Prostate gland (tissue), 2 donors: ENCODE data around the gene GRK1. TPM values are rescaled to one million over a fixed set of nuclear protein-coding genes. Genes with fewer than 3 reads are reported as not detected.

Source experiments
- DNase-seq: peaks from one replicate; pipeline ENCODE4 v3.0.0-alpha.2; 2019; ENCODE audit warnings: low spot score
- H3K27ac ChIP-seq, 2 donors: fragments of 200-600 bp; sonication (generic); 2 replicates each; pipeline ENCODE4 v1.5.1; 2017 to 2019
- H3K27me3 ChIP-seq: fragments of 200-600 bp; sonication (generic); replicated peaks from 2 replicates; pipeline ENCODE4 v1.5.1; 2019; ENCODE audit not compliant: insufficient read depth
- H3K36me3 ChIP-seq, 2 donors: fragments of 200-600 bp; sonication (generic); 1 replicate in 1 of 2; 2 replicates in 1 of 2; pipeline versions ENCODE4 v1.5.1 to v1.8.1; 2017 to 2019
- H3K4me1 ChIP-seq: fragments of 200-600 bp; sonication (generic); replicated peaks from 2 replicates; pipeline ENCODE4 v1.5.1; 2019
- H3K4me3 ChIP-seq, 2 donors: fragments of 200-600 bp; sonication (generic); 2 replicates each; pipeline ENCODE4 v1.5.1; 2017 to 2019
- H3K9me3 ChIP-seq: fragments of 200-600 bp; sonication (generic); 2 replicates; pipeline ENCODE4 v1.5.1; 2017
- POLR2A ChIP-seq: fragments of 450-650 bp; IDR thresholded peaks from one replicate; pipeline ENCODE4 v1.6.1; 2016; ENCODE audit warnings: antibody characterized with exemption, mild to moderate bottlenecking
- POLR2AphosphoS5 ChIP-seq: sonication (generic); formaldehyde crosslinking; IDR thresholded peaks from one replicate; pipeline ENCODE4 v1.6.1; 2017; ENCODE audit warnings: antibody characterized with exemption
- WGBS: methylation state at CpG from one replicate; pipeline ENCODE4 v1.1.5; 2018; 5-methylcytosine and 5-hydroxymethylcytosine counted together
- intact Hi-C: fragments of 100-400 bp; cut with DNase I; formaldehyde crosslinking; loops from one replicate; pipeline ENCODE4 v1.14.2; 2022
- total RNA-seq, 2 donors: library from RNA; depleted of rRNA; stranded (reverse); fragments of >200 nt; gene quantifications; one replicate each; pipeline ENCODE4 v1.1.0, GENCODE V29; 2016
- TF ChIP-seq, protein P1 (sequence below), 4 experiments: fragments of 200-600 bp in 2 of 4; fragments of 450-650 bp in 2 of 4; sonication (generic) in 2 of 4; IDR thresholded peaks; 1 replicate in 3 of 4; 2 replicates in 1 of 4; pipeline ENCODE4 v1.5.1; 2016 to 2019; ENCODE audit warnings: antibody characterized with exemption in 4 of 4, mild to moderate bottlenecking in 2 of 4, moderate library complexity in 2 of 4

GRK1 gene
- total RNA-seq, 2 donors from 2014 or later, result 0.23 TPM; not detected in 1

DNA sequence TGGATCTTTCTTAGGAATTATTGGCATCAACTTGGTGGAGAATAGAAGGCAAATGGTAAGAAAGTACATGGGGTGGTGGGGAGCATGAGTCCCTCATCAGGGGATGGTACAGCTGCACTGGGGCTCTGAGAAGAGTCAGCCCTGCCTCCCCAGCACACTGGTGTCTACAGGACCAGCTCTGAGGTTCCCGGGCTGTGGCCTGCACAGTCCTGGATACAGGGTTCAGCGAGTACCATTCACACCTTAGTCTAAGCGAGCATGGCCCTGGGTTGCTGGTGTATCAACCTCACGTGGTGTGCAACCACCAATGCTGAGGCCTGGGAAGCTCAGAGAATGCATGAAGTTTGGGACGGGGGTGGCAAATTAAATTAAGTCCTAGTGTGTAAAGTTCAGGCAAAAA, 102.1 kb downstream of the GRK1 start:
- Histone ChIP-seq H3K27me3 (no peaks in the 10 kb centered on the region), H3K4me3 (no peak overlapping the region), H3K27ac (no peak overlapping the region), H3K4me1 (no peaks in the 10 kb centered on the region), H3K36me3 (no peaks in the 10 kb centered on the region), H3K9me3 (no peaks in the 10 kb centered on the region)
- 79% methylated on average over 5 of the region's 5 CpGs for WGBS
- intact Hi-C loops, result no loop called here
- TF ChIP-seq, protein P1, sequence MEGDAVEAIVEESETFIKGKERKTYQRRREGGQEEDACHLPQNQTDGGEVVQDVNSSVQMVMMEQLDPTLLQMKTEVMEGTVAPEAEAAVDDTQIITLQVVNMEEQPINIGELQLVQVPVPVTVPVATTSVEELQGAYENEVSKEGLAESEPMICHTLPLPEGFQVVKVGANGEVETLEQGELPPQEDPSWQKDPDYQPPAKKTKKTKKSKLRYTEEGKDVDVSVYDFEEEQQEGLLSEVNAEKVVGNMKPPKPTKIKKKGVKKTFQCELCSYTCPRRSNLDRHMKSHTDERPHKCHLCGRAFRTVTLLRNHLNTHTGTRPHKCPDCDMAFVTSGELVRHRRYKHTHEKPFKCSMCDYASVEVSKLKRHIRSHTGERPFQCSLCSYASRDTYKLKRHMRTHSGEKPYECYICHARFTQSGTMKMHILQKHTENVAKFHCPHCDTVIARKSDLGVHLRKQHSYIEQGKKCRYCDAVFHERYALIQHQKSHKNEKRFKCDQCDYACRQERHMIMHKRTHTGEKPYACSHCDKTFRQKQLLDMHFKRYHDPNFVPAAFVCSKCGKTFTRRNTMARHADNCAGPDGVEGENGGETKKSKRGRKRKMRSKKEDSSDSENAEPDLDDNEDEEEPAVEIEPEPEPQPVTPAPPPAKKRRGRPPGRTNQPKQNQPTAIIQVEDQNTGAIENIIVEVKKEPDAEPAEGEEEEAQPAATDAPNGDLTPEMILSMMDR (IDR thresholded peaks at IDR 0.05), result no peak
- no peak for TF ChIP-seq POLR2AphosphoS5
- no peak for TF ChIP-seq POLR2A
- DNase-seq, result no peak

DNA sequence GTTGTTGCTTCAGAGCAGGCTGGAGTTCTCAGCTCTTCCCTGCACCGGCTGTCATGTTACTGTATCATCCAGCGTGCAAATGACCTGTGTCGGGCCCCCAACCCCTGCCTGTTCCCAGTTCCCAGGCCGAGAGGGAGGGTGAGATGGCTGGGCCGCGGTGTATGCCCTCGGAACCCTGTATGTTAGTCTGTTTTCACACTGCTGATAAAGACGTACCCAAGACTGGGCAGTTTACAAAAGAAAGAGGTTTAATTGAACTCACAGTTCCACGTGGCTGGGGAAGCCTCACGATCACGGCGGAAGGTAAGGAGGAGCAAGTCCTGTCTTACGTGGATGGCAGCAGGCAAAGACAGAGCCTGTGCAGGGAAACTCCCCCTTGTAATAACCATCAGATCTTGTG, 102.9 kb downstream of the GRK1 start:
- intact Hi-C loops, result no loop called here
- Histone ChIP-seq H3K9me3 (no peaks in the 10 kb centered on the region), H3K27me3 (no peaks in the 10 kb centered on the region), H3K4me3 (no peak overlapping the region), H3K27ac (no peak overlapping the region), H3K4me1 (no peaks in the 10 kb centered on the region), H3K36me3 (no peaks in the 10 kb centered on the region)
- DNase-seq, result no peak
- 59% methylated on average over 13 of the region's 13 CpGs for WGBS
- TF ChIP-seq POLR2A (no peak), POLR2AphosphoS5 (no peak)
- TF ChIP-seq, protein P1 (IDR thresholded peaks at IDR 0.05), result no peak

DNA sequence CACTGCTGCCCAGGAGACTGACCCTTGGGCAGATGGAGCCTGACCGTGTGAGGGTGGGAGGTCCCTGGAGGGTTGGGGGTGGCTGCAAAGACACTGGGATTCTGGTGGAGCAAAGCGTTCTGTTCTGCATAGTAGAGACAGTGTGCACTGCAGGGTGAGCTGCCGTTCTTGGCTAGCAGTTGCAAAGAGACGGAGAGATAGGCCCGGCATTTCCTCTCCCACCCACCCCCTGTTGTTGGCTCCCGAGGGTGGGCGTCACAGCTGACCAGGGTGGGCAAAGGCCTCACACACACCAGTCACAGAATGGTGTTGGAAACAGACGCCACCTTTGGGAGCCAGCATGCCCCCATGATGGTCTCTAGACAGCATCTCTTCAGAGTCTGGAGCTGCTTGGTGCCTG, 103.4 kb downstream of the GRK1 start:
- Histone ChIP-seq H3K4me3 (no peak overlapping the region), H3K9me3 (no peaks in the 10 kb centered on the region), H3K27ac (no peak overlapping the region), H3K36me3 (no peaks in the 10 kb centered on the region), H3K4me1 (no peaks in the 10 kb centered on the region), H3K27me3 (no peaks in the 10 kb centered on the region)
- TF ChIP-seq POLR2AphosphoS5, result no peak
- TF ChIP-seq, protein P1 (IDR thresholded peaks at IDR 0.05), result no peak
- TF ChIP-seq POLR2A, result no peak
- DNase-seq, result no peak
- WGBS, result 83% methylated on average over 8 of the region's 8 CpGs
- intact Hi-C loops, result no loop called here

DNA sequence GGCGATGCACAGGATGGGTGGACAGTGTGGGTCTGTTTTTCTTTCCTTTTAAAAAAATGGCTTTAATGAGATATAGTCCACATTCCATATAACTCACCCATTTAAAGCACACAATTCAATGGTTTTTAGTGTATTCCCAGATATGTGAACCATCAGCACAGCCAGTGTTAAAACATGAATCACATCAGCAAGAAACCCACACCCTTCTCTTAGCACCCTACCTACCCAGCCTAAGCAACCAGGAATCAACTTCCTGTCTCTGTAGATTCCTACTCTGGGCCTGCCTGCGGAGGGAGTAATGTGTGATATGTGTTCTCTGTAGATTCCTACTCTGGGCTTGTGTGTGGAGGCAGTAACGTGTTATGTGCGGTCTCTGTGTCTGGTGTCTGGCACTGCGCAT, 103.9 kb downstream of the GRK1 start:
- no peak for TF ChIP-seq POLR2A
- no peak for TF ChIP-seq POLR2AphosphoS5
- TF ChIP-seq, protein P1 (IDR thresholded peaks at IDR 0.05), result no peak
- Histone ChIP-seq H3K4me3 (no peak overlapping the region), H3K36me3 (no peaks in the 10 kb centered on the region), H3K27me3 (no peaks in the 10 kb centered on the region), H3K4me1 (no peaks in the 10 kb centered on the region), H3K27ac (no peak overlapping the region), H3K9me3 (no peaks in the 10 kb centered on the region)
- intact Hi-C loops, result no loop called here
- DNase-seq, result no peak
- WGBS, result 95% methylated on average over 5 of the region's 5 CpGs

DNA sequence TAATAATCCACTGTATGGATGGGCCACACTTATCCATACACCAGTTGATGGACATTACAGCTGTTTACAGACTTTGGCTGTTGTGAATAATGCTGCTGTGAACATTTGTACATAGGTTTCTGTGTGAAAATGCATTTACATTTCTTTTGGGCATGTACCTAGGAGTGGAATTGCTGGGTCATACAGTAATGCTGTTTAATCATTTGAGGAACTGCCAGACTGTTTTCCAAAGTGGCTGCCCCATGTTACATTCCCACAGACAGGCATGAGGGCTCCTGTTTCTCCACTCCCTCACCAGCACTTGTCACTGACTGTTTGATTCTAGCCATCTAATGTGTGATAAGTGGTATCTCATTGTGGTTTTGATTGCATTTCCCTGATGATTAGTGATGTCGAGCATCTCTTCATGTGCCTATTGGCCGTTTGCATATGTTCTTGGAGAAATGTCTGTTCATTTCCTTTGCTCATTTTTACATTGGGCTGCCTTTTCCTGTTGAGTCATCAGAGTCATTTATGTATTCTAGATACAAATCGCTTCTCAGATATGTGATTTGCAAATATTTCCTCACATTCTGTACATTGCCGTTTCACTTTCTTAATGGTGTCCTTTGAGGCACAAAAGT, 104.8 kb downstream of the GRK1 start:
- H3K27me3 ChIP-seq, result peaks cover 3% of the 10 kb centered on the region
- no peak overlapping the region for H3K27ac ChIP-seq
- H3K36me3 ChIP-seq, result no peaks in the 10 kb centered on the region
- TF ChIP-seq, protein P1 (IDR thresholded peaks at IDR 0.05), result no peak
- TF ChIP-seq POLR2A (no peak), POLR2AphosphoS5 (no peak)
- H3K9me3 ChIP-seq, result no peaks in the 10 kb centered on the region
- intact Hi-C loops, result no loop called here
- H3K4me1 ChIP-seq, result no peaks in the 10 kb centered on the region
- H3K4me3 ChIP-seq, result no peak overlapping the region
- no peak for DNase-seq
- WGBS, result 60% methylated on average over 4 of the region's 4 CpGs
